ENCODE results near the gene CXCL3.

The CXCL3 gene

DNA sequence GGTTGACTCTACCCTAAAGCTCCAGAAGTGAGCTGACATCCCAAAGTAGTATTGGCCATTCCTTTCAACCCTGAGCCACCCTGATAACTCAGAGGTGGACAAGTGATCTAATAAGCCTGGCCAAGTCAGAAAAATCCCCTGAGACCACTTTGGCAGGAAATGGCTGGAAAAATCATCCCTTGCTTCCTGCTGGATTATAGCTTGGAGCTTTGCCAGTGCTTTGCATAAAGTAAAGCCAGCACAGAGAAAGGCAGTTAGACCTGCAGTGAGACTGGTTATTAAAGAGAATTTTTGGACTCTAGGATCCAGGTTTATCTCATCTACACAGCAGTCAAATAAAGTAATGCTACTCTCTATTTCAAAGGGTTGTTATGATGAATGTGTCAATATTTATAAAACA lies 6.4 kb downstream of the CXCL3 start:
- TF ChIP-seq, protein P1, sequence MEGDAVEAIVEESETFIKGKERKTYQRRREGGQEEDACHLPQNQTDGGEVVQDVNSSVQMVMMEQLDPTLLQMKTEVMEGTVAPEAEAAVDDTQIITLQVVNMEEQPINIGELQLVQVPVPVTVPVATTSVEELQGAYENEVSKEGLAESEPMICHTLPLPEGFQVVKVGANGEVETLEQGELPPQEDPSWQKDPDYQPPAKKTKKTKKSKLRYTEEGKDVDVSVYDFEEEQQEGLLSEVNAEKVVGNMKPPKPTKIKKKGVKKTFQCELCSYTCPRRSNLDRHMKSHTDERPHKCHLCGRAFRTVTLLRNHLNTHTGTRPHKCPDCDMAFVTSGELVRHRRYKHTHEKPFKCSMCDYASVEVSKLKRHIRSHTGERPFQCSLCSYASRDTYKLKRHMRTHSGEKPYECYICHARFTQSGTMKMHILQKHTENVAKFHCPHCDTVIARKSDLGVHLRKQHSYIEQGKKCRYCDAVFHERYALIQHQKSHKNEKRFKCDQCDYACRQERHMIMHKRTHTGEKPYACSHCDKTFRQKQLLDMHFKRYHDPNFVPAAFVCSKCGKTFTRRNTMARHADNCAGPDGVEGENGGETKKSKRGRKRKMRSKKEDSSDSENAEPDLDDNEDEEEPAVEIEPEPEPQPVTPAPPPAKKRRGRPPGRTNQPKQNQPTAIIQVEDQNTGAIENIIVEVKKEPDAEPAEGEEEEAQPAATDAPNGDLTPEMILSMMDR (IDR thresholded peaks at IDR 0.05; ENCODE audit: insufficient read depth, missing control alignments), result no peak
- DNase-seq (ENCODE audit: insufficient read length, low spot score) (no peak), FAIRE-seq (no peak)

DNA sequence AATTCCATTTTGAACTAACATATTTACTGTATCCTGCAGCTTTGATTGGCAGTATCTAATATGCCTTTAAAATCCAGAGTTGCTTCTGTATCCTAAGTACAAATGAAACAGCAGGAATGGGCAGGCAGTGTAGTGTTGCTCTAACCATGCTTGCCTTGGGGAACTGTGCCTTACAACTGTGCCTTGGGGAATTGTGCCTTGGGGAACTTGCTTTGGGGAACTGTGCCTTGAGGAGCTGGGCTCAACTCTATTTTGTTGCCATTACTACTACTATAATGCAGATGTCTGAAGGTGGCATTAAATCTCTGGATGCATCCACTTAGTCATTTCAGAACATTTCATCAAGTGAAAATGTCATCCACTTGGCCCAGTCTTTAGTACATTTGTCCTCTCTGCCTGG lies 6.9 kb downstream of the CXCL3 start:
- FAIRE-seq (no peak), DNase-seq (ENCODE audit: insufficient read length, low spot score) (no peak)
- TF ChIP-seq, protein P1 (IDR thresholded peaks at IDR 0.05; ENCODE audit: insufficient read depth, missing control alignments), result no peak

DNA sequence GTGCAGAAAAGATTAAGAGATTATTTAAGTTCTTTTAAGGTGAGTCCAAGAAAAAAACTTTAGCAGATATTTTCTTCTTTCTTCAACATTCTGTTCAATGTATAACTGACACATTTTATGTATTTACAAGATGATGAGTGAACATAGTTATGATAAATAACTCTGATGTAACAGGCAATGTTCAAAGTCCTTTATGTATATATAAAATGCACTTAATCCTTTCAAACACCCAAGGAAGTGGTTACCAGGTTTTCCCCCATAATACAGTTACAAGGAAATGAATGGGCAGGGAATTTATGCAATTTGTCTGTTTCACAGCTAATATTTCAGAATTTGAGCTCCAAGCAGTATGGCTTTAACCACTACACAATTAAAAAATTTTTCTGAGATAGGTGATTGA lies 8.2 kb downstream of the CXCL3 start:
- TF ChIP-seq, protein P1 (IDR thresholded peaks at IDR 0.05; ENCODE audit: insufficient read depth, missing control alignments), result no peak
- no peak for FAIRE-seq
- DNase-seq (ENCODE audit: insufficient read length, low spot score), result no peak

DNA sequence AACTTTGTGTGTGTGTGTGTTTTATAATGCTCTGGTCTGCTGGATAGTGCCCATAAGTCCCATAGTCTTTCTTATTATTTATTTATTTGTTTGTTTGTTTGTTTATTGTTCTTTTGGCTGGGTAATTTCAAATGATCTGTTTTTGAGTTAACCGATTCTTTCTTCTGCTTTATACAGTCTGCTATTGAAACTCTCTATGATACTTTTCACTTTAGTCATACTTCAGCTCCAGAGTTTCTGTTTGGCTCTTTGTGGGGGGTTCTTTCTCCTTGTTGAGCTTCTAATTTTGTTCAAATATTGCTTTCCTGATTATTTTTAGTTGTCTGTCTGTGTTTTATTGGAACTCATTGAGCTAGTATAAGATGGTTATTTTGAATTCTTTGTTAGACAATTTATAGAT lies 10.0 kb downstream of the CXCL3 start:
- no peak for DNase-seq (ENCODE audit: insufficient read length, low spot score)
- TF ChIP-seq, protein P1 (IDR thresholded peaks at IDR 0.05; ENCODE audit: insufficient read depth, missing control alignments), result no peak
- FAIRE-seq, result no peak

DNA sequence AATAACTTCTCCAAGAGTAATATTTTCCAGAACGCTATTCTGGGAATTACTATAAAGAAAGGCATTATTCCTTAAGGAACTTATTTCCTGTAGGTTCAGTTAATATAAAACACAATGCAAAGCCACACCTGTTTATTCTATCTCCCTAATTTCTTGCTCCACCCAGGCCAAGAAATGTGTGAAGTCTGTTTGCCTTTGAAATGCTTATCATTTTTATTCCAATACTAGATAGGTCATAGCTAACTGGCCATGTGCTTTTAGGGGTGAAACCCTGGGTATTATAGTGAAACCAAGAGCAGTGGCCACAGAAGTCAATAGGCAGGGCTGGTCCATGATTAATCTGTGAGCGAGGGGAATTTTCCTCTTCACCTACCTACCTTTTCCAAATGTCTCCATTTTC lies 14.8 kb downstream of the CXCL3 start:
- DNase-seq (ENCODE audit: insufficient read length, low spot score), result no peak
- no peak for FAIRE-seq
- TF ChIP-seq, protein P1 (IDR thresholded peaks at IDR 0.05; ENCODE audit: insufficient read depth, missing control alignments), result no peak

DNA sequence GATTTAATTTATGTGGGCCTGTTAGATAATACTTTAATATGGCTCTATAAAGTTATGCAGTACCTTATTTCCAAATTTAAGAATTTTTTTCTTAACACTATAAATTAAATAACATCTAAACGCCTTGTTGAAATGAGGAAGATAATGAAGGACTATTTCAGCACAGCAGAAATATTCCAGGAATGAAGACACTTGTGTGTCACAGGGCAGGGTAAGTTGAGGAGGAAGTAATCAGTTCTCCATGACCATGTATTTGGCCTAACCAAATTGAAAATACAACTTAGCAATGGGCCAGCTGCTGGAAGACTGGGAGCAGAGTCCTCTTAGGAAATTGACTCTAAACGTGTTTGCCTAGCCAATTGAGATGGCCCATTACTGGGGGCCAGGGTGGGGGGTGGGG lies 16.9 kb downstream of the CXCL3 start:
- FAIRE-seq (no peak), DNase-seq (ENCODE audit: insufficient read length, low spot score) (no peak)
- TF ChIP-seq, protein P1 (IDR thresholded peaks at IDR 0.05; ENCODE audit: insufficient read depth, missing control alignments), result no peak

DNA sequence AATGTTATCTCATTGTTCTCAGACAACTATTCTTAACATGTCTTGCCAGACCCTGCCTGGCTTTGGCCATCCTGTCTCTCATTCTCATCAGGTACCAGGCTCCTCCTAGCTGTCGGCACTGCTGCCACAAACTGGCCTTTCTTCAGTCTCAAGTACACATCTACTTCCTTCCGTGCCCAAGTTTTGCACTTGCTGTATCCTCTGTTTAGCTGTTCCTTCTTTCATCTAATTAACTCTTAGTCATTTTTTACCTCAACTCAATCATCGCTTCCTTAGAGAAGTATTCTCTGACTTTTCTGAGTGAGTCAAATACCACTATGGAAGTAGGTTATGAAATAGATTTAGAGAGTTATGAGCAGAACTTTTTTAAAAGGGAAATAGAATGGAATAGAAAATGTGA lies 19.7 kb downstream of the CXCL3 start:
- DNase-seq (ENCODE audit: insufficient read length, low spot score), result no peak
- no peak for FAIRE-seq
- TF ChIP-seq, protein P1 (IDR thresholded peaks at IDR 0.05; ENCODE audit: insufficient read depth, missing control alignments), result no peak

Measured in D721Med (cell line).